HG02571 (cell line): ENCODE results near the gene FANCI.

Experiments used
- ATAC-seq: cut with Tn5 transposase; IDR thresholded peaks from one replicate; pipeline ENCODE4 v1.9.1; 2021; ENCODE audit warnings: mild to moderate bottlenecking, moderate library complexity; ENCODE audit not compliant: unreplicated experiment

FANCI gene

DNA sequence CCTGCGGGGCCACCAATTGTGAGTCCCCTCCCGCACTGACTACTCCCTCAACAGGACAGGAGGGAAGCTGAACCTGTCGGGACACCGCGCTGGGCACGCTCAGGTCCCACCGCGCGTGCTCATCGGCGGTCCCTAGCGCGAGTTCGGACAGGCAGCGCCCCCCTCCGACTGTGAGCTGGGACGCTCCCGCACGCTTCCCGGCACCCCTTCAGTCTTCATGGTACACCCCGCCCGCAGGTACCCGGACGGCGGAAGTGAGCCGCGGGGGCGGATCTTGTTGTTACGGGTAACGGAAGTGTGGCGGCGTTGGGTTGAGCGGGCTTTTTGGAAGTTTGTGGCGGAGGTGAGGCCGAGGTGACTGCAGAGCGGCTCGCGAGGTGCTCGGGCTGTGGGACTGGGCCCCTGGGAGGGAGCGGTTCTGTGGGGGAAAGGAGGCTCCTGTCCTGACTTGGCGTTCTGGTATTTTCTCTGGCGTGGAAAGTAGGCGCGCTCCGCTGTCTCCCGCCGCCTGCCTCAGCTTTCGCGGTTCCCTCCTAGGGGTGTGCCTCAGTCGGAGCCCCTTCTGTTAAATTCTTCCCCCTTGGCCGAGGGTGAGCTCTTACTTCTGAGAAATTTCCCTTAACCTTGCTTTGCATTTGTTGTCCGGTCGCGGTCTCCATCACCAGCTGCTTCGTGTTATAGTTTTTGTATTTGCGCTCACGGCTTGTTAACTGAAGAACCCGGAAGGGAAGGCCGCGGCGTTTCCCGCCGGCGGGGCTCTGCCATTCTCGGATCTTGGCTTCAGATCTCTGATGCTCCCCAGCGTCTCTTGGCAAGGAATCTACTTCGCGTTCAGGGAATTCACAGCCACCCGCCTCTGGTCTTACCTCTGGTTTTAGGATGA lies at the start of gene FANCI:
TSS of gene FANCI (plus strand) at position 289 of the 883 bp plus-strand sequence. CDS start 3,669 bp downstream, outside the sequence.
- ATAC-seq = peak; percentile 94

DNA sequence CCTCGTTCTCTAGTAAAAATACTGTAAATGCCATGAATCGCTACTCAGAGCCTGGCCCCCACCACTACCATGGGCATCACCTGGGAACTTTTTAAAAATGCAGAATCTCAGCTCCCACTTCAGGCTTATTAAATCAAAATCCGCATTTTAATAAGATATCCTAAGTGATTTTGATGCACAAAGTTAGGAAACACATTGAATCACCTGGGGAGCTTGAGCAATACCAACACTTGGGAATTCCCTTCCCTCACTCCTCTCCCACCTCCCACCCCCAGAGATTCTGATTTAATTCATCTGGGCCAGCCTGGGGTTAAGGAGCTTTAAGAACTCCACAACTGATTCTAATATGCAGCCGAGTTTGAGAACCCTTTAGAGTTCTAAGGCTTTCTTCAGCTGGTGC lies 49.2 kb upstream of the FANCI start:
- no peak for ATAC-seq

DNA sequence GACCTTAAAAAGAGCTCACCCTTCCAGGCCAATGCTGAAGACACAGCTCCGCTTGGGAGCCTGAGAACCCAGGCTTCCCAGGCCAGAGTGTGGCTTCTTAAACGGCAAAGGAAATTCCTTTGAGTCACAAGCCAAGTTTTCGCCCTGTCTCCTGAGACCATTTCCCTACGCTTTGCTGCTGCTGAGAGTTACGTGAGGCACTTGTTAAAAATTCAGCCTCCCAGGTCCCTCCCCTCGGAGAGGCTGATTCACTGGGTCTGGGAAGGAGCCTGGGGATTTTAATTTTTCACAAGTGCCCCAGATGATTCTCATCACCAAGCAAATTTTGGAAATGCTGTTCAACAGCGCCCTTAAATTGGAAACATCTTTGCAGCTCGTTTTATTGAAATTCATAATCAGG lies 47.9 kb upstream of the FANCI start:
- no peak for ATAC-seq

DNA sequence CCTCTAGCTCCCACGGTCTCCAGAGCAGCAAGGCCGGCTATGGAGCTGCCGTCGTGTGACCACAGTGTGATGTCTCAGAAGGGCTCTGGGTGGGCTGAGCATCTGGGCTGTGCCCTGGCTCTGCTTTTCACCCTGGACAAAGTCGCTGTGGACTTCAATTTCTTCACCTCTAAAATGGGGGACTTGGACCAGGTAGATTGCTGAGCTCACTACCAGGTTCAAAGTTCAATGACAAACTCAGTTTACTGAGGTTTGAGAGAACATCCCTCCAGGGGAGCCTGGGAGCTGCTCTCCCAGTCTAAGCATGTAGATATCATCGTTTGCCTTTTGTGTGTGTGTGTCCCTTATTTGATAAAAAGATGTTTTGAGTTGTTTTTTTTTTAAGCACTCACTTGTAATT lies 47.5 kb upstream of the FANCI start:
- ATAC-seq = no peak

DNA sequence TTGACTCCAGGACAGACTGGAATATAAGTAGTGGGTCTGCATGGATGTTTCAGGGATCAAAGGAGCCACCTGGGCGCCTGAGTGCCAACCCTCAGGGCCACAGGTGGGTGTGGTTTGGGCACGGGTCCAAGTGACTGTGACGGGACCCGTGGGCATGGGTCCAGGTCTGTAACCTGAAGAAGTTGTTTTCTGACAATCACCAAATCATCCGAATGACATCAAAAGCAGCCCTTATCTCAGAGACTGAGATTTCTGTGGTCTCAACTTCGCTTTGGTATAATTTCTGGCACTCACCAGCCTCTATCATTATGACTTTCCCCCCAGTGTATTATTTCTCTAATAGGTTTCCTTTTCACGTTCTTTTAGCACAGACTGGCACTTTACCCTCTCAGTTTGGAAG lies 46.8 kb upstream of the FANCI start:
- ATAC-seq = no peak

DNA sequence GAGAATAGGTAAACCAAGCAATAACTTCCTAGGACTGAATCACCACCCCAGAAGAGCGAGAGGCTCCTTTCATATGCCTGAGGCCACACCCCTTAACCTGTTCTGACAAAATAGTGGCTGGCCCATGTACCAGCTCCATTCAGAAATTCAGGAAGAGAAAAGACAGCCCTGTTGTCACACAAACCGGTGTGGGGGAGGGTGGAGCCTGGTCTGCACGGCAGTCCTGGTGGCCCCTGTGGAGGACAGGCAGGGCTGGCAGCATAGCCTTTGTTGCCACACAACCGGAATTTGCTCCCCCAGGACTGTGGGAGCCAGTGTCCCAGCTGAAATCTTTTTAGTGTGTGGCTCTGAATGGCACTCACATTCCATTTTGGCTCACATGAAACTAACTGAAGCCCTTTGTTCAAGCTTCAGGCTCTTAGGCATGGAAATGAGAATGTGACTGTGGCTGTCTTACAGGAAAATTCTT lies 46.2 kb upstream of the FANCI start:
- no peak for ATAC-seq

DNA sequence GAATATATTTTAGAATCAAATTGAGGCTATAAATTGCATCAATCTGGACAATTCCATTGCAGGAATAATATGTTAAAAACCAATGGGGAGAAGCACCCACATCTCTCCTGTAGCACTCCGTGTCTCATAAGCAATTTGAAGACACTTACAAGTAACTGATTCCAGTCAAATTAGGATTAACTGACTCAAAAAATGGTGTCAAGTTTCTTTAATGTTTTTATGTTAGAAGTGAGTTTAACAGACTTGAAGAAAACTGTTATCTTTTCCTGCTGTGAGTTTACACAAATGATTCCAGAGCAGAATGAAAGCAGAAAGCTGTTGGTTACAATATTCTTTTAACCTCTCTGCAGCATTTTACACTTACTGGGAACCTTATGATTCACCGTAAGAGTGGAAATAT lies 45.6 kb upstream of the FANCI start:
- no peak for ATAC-seq

DNA sequence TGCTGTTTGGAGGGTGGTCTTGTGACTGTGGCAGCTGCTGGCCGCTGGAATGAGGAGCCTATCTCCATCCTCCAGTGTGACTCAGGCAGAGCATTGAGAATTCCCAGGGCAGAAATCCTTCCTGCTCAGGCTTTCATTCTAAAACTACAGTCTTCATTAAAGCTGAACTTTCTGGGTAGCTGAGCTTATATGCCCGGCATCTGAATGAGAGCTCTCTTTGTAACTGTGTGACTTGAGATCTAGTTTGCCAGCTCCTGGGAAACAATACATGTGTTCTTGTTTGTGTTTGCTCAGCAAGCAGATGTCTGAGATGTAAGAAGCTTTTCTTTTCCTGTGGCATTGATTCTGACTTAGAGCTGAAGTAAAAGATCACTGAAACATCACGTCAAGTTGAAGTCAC lies 44.8 kb upstream of the FANCI start:
- ATAC-seq = no peak

DNA sequence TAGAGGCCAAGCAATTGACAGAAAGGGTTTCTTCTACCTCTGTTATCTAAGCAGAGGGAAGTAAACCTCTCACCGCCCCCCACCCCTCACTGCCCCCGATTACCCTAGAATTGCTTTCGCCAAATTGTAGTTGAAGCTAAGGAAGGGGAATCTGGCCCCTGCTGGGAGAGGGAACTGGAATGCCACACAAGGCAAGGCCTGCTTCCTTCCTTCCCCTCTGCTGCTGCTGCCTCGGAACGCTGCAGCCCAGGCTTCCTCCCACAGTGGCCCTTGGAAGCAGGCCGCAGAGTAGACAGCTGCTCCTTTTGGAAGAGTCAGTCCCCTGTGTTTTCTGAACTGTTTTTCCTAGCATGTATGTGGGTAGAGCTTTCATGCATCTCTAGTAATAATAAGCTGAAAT lies 44.0 kb upstream of the FANCI start:
- ATAC-seq = no peak

DNA sequence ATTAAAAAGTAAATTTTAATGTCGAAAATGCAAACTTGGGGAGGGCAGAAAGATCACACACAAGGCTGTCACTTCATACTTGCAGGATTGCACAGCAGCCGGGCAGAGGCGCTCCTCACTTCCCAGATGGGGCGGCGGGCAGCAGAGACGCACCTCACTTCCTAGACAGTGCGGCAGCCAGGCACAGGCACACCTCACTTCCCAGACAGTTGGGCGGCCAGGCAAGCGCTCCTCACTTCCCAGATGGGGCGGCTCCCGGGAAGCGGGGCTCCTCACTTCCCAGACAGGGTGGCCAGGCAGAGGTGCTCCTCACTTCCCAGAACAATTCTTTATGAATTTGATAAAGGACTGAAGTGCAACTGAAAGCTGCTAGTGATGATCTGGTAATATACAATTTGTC lies 43.6 kb upstream of the FANCI start:
- ATAC-seq = no peak

DNA sequence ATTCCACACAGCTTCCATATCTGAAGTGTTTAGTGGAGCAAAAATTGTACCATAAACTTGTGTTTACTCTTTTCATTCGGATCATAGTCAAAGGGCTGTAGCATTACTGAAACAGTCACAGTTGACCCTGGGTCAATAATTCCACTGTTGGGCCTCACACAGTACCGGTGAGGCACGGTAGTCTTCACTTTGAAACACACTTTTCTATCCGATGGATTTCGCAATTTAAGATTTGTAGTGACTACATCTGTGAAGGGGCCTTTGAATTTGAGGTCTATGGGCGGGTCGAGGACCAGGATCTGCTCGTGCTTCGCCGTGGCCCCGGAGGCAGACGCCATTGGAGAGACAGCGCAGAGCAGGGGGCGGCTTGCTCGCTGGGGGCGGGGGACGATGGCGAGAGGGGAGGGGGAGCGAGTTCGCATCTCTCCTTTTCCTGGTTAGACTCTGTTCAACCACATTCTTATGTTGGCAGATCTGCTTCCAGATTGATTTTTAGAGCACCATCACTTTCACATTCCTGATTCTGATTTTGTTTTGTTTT lies 42.2 kb upstream of the FANCI start:
- ATAC-seq = no peak

DNA sequence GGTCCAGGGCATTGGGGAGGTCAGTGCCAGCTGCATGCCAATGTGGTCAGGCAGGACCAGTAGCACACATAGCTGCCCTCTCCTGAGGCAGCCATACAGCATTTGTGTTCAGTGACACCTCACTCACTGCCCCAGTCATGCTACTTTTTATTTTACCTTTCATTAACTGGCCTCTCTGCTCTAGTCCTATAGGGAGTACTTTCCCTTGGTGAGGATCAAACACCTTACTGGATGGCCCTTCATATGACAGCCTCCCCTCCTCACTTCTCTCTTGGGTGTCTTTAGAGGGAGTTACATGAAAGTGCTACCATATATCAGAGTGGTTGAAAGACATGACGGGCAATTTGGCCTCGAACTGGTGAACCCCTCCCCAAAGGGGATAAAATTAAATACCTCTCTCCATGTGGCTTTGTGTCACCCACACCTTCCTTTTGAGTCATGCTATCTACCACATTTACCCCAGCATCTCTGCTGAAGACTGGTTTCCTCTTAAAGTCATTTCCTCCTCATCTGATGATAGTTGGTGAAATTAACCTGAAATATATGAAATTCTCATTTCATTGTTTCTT lies 40.0 kb upstream of the FANCI start:
- ATAC-seq = no peak

DNA sequence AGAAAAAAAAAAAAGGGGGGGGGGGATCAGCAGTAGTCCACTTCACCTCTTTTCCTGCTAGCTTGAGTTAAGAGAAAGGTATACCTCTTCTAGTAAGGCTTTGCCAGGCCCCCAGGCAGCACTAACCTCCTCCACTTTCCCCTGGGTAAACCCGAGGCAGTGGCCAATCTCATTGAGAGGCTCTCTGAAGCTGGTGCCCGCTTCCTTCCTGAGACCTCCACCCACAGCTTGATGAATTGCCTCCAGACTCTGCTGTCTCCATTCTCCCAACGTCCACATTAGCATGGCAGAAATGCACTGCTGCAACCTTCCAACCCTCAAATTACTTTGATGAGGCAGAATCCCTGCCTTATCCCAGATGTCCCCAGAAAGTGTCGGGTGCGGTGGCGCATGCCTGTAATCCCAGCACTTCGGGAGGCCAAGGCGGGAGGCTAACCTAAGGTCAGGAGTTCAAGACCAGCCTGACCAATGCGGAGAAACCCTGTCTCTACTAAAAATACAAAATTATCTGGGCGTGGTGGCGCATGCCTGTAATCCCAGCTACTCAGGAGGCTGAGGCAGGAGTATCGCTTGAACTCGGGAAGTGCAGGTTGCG lies 37.7 kb upstream of the FANCI start:
- no peak for ATAC-seq

DNA sequence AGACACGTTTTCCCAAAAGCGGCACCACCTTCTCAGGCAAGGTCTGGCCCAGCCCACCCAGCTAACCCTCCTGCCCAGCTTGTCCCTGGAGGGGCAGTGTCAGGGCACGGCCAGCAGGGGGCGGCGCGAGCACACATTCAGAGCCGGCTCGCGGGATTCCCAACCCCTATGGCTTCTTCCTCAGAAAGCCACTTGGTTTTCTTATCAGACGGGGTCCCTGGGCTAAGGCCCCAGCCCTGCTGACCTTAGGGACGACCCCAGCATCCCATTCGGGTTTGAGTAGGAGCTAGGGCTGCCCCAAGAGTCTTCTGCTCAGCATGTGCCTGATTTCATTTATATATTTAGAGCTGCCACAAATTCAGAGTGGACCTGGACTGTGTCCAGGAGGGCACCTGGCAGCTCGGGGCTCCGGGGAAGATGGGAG lies 36.9 kb upstream of the FANCI start:
- no peak for ATAC-seq

DNA sequence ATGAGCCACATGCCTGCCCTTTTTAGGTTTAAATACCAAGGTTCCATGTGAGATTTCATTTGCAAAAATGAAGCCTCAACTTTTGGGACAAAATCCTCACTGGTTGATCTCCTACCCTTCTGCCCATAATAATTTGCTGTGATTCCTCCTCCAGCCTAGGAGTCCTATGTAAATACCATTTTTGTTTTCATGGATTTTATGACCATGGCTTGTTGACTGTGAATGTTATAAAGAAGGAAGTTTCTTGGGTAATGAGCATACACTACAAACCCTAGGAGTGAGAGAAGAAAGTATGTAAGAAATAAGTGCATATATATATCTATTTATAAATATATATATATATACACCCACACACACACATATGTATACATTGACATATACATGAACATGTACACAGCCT lies 35.5 kb upstream of the FANCI start:
- no peak for ATAC-seq

DNA sequence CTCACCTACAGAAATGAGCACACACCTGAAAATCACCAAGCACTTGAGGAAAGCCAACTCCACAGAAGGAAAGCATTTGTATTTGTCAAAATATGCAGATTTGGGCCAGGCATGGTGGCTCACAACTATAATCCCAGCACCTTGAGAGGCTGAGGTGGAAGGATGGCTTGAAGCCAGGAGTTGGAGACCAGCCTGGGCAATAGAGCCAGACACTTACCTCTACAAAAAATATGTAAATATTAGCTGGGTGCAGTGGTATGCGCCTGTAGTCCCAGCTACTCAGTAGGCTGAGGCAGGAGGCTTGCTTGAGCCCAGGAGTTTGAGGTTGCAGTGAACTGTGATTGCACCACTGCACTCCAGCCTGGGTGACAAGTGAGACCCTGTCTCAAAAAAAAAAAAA lies 34.7 kb upstream of the FANCI start:
- ATAC-seq = no peak

DNA sequence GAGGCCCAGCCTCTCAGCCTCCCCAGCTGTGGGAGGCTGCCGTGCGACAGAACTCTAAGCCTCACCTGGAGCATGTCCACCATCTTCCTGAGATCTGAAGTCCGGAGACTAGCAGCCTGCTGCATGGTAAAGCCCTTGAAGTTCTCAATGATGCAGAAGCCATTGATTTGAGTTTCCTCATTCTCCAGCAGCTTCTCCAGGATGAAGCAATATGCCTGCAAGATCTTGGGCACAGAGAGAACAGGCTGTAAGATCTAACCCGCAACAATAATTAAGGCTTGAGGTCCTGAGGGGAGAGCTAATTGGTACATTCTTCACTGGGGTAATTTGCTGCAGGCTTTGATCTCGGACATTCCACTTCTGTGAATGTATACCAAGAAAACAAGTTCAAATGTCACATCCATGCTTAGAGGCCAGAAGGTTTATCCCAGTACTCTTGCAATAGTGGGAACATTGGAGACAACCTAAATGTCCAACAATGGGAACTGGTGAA lies 32.1 kb upstream of the FANCI start:
- no peak for ATAC-seq

DNA sequence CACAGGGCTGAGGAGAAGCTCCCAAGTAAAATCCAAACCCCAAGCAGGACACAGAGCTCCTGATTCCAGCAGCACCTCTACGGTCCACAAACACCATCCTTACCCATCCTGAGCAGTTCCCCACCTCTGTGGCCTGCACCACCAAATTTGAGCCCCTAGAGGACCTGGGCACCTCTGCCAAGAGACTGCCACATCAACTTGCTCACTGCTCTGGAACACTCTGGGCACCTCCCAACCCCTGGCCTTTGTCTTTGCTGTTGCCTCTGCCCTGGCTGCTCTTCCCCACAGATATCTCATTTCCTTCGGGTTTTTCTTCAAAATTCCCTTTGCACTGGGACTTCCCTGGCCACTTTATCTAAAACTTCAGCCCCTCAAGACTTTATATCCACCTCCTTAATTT lies 28.2 kb upstream of the FANCI start:
- ATAC-seq = no peak

DNA sequence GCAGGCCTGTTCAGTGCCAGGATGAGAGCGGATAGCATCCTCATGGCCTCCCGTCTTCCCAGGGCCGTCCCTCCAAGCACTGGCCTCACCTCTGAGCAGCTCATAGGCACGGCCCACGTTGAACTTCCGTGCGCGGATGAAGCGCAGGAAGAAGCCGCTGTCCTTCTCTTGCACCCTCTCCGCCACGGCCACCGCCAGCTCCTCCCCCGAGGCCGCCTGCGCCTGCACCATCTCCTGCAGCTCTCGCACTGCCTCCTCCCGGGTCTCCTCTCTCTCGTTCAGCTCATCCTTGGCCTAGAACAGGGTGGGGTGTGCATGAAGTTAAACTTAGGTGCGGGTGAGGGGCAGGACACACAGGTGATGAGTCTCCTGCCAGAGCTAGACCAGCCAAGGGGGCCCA lies 26.7 kb upstream of the FANCI start:
- ATAC-seq = no peak

DNA sequence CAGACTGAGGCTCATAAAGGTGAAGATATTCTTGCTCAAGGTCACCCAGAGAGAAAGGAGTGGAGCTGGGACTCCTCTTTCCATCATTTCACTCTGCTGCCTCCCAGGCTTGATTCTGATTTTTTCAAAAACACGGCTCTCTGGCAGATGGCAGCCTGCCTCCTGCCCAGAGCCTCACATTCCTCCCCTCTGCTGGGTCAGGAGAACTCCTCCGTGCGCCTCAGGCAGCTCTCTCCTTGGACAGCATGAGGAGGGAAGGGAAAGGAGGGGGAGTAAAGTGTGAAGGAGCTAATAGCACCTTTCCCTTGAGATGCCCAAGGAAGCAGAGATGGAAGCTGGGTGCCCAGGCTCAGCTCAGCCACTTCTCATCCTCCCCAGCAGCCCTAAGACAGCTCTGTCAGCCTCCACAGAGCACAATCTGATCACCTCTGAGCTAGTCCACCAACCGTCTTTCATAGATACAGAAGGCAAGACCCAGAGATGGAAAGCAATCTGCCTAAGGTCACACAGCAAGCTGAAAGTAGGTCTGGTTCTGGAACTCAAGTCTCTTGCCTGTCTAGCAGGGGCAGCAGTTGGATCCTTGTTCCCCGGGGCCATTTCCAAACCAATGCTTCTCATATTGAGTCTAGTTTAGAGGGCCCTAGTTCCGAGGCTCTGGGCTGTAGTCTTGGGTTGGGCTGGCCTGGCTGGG lies 25.9 kb upstream of the FANCI start:
- ATAC-seq = no peak

DNA sequence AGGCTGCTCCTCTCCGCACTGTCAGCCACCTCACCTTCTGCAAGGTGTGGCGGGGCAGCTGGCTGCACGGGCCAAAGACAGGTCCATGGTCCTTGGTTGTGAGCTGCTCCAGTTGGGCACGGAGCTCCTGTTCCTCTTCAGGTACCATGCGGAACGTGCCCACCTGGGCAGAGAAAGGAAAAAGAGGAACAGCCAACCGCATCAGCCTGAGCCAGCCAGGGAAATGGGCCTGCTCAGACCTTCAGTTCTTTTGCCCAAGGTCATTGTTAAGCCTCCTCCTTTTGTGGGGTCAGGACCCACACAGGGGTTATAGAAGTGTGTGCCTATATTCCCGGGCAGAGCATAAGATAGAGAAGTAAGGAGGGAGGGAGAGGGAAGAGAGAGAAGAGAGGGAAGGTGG lies 25.2 kb upstream of the FANCI start:
- ATAC-seq = no peak
